ENCODE results near the gene NEK8. TPM values are rescaled to one million over a fixed set of nuclear protein-coding genes. Genes with fewer than 3 reads are reported as not detected.
"Not testable (repeated sequence)": the region's sequence is repeated elsewhere in the genome, so short reads cannot be mapped to it uniquely, and the experiment has no call there.

NEK8 gene
- polyA plus RNA-seq, 1 donor from 2014 or later = 1.5 TPM

GRCh38 chr17:28734712-28735241, 6.2 kb downstream of the NEK8 start (continued):
- no peak for TF ChIP-seq EP300 (conservative IDR thresholded peaks at IDR 0.05; ENCODE audit: poor library complexity, severe bottlenecking)
- no peak for TF ChIP-seq POLR2AphosphoS5 (IDR thresholded peaks at IDR 0.05)
- no peak for TF ChIP-seq EZH2 (IDR thresholded peaks at IDR 0.05; ENCODE audit: borderline replicate concordance, insufficient read depth, low read length, poor library complexity, severe bottlenecking)

- TF ChIP-seq TAF1 (IDR thresholded peaks at IDR 0.05; ENCODE audit: low read depth) (no peak), MXI1 (conservative IDR thresholded peaks at IDR 0.05; ENCODE audit: poor library complexity, severe bottlenecking) (no peak), SMC3 (conservative IDR thresholded peaks at IDR 0.05; ENCODE audit: poor library complexity) (no peak), RAD21 (conservative IDR thresholded peaks at IDR 0.05) (no peak), EZH2 (IDR thresholded peaks at IDR 0.05; ENCODE audit: borderline replicate concordance, insufficient read depth, low read length, poor library complexity, severe bottlenecking) (no peak), POLR2AphosphoS5 (IDR thresholded peaks at IDR 0.05) (no peak), EP300 (conservative IDR thresholded peaks at IDR 0.05; ENCODE audit: poor library complexity, severe bottlenecking) (no peak)
- TF ChIP-seq, protein P1, sequence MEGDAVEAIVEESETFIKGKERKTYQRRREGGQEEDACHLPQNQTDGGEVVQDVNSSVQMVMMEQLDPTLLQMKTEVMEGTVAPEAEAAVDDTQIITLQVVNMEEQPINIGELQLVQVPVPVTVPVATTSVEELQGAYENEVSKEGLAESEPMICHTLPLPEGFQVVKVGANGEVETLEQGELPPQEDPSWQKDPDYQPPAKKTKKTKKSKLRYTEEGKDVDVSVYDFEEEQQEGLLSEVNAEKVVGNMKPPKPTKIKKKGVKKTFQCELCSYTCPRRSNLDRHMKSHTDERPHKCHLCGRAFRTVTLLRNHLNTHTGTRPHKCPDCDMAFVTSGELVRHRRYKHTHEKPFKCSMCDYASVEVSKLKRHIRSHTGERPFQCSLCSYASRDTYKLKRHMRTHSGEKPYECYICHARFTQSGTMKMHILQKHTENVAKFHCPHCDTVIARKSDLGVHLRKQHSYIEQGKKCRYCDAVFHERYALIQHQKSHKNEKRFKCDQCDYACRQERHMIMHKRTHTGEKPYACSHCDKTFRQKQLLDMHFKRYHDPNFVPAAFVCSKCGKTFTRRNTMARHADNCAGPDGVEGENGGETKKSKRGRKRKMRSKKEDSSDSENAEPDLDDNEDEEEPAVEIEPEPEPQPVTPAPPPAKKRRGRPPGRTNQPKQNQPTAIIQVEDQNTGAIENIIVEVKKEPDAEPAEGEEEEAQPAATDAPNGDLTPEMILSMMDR (IDR thresholded peaks at IDR 0.05; ENCODE audit: poor library complexity, severe bottlenecking) = no peak
- TF ChIP-seq, protein P2, sequence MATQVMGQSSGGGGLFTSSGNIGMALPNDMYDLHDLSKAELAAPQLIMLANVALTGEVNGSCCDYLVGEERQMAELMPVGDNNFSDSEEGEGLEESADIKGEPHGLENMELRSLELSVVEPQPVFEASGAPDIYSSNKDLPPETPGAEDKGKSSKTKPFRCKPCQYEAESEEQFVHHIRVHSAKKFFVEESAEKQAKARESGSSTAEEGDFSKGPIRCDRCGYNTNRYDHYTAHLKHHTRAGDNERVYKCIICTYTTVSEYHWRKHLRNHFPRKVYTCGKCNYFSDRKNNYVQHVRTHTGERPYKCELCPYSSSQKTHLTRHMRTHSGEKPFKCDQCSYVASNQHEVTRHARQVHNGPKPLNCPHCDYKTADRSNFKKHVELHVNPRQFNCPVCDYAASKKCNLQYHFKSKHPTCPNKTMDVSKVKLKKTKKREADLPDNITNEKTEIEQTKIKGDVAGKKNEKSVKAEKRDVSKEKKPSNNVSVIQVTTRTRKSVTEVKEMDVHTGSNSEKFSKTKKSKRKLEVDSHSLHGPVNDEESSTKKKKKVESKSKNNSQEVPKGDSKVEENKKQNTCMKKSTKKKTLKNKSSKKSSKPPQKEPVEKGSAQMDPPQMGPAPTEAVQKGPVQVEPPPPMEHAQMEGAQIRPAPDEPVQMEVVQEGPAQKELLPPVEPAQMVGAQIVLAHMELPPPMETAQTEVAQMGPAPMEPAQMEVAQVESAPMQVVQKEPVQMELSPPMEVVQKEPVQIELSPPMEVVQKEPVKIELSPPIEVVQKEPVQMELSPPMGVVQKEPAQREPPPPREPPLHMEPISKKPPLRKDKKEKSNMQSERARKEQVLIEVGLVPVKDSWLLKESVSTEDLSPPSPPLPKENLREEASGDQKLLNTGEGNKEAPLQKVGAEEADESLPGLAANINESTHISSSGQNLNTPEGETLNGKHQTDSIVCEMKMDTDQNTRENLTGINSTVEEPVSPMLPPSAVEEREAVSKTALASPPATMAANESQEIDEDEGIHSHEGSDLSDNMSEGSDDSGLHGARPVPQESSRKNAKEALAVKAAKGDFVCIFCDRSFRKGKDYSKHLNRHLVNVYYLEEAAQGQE (IDR thresholded peaks at IDR 0.05; ENCODE audit: borderline replicate concordance) = no peak
- Histone ChIP-seq H3K79me2 (replicated peaks; ENCODE audit: insufficient read depth, low read length) (no peaks in the 10 kb centered on the region), H3K9me3 (ENCODE audit: low read length) (no peaks in the 10 kb centered on the region), H3K9me2 (ENCODE audit: insufficient read depth, low read length) (no peaks in the 10 kb centered on the region), H3K27me3 (ENCODE audit: insufficient read depth, low read depth, low read length) (no peaks in the 10 kb centered on the region), H4K20me1 (ENCODE audit: insufficient read depth) (no peaks in the 10 kb centered on the region), H3K27ac (ENCODE audit: low read length) (no peak overlapping the region), H3K36me3 (ENCODE audit: insufficient read depth, low read length) (no peaks in the 10 kb centered on the region), H3K4me3 (ENCODE audit: low read length) (no peak overlapping the region), H2AFZ (ENCODE audit: low read depth, low read length) (no peak overlapping the region), H3K9ac (ENCODE audit: low read length) (no peak overlapping the region), H3K4me2 (ENCODE audit: low read length) (no peak overlapping the region), H3F3A (ENCODE audit: insufficient read depth, low read length, poor library complexity, severe bottlenecking) (no peaks in the 10 kb centered on the region)
Measured at GRCh38 chr17:28735242-28735722, 6.7 kb downstream of the NEK8 start.

- not testable (repeated sequence) for H3K27me3 ChIP-seq (ENCODE audit: insufficient read depth, low read depth, low read length); H3K79me2 ChIP-seq (replicated peaks; ENCODE audit: insufficient read depth, low read length); H3K27ac ChIP-seq (ENCODE audit: low read length); H3K4me2 ChIP-seq (ENCODE audit: low read length); H3K36me3 ChIP-seq (ENCODE audit: insufficient read depth, low read length); H3K9me2 ChIP-seq (ENCODE audit: insufficient read depth, low read length); H4K20me1 ChIP-seq (ENCODE audit: insufficient read depth); H3K9me3 ChIP-seq (ENCODE audit: low read length); H3K4me3 ChIP-seq (ENCODE audit: low read length); H3F3A ChIP-seq (ENCODE audit: insufficient read depth, low read length, poor library complexity, severe bottlenecking); H3K9ac ChIP-seq (ENCODE audit: low read length); H2AFZ ChIP-seq (ENCODE audit: low read depth, low read length)
Measured at GRCh38 chr17:28735913-28736769, 7.6 kb downstream of the NEK8 start.
